Ectodermal cell (in vitro differentiated cells): Measurements from ENCODE around the gene DHRS11.

ENCODE experiments used
- H3K27ac ChIP-seq: 2 replicates; pipeline ENCODE4 v1.7.0; 2013; ENCODE audit warnings: mild to moderate bottlenecking, low read depth, low read length; ENCODE audit not compliant: insufficient read depth, poor library complexity, severe bottlenecking
- H3K27me3 ChIP-seq: 2 replicates; pipeline ENCODE4 v1.7.0; 2013; ENCODE audit warnings: mild to moderate bottlenecking, low read length; ENCODE audit not compliant: insufficient read depth, control insufficient read depth, poor library complexity, severe bottlenecking
- H3K36me3 ChIP-seq: one replicate; pipeline ENCODE4 v1.7.0; 2013; ENCODE audit warnings: low read length; ENCODE audit not compliant: control insufficient read depth, insufficient read depth
- H3K4me1 ChIP-seq: one replicate; pipeline ENCODE4 v1.7.0; 2013; ENCODE audit warnings: low read length; ENCODE audit not compliant: control insufficient read depth, insufficient read depth
- H3K4me3 ChIP-seq: 2 replicates; pipeline ENCODE4 v1.7.0; 2013; ENCODE audit warnings: low read depth, low read length, control low read depth; ENCODE audit not compliant: insufficient read depth
- H3K9me3 ChIP-seq: 2 replicates; pipeline ENCODE4 v1.7.0; 2013; ENCODE audit warnings: mild to moderate bottlenecking, low read length, moderate library complexity; ENCODE audit not compliant: control insufficient read depth
- WGBS, 2 experiments: methylation state at CpG; one replicate each; pipeline ENCODE4 v1.1.7; 2013; ENCODE audit warnings: missing lambda C conversion rate in 2 of 2; 5-methylcytosine and 5-hydroxymethylcytosine counted together

The DHRS11 gene

DNA sequence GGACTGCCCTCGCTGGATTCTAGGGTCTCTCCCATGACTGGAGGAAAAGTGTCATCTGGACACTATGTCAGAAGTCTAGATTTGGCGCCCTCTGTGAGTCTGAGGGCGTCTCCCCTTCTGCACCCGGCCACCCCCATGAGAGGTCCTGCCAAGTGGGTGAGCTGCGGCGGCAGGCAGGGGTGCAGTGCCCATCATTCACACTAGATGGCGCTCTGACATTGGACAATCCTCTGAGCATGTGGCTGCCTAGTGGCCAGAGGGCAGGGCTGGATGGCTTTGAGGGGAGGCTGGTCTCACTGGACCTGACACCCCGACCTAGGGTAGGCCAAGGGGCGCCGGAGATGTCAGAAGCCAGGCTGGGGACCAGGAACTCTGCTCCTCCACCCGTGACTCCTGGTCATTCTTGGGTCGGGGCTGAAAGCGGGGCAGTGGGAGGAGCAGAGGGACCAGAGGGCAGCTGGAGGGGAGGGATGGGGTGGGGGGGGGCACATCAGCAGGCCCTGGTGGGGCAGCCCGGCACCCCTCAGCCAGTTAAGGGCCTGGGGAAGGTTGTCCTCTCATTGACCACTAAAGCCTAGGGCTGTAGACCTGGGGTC, 37.7 kb downstream of the DHRS11 start:
- Histone ChIP-seq H3K27me3 (peaks cover 14% of the 10 kb centered on the region), H3K36me3 (no peaks in the 10 kb centered on the region), H3K4me1 (peaks cover 22% of the 10 kb centered on the region), H3K4me3 (no peak overlapping the region), H3K9me3 (no peaks in the 10 kb centered on the region), H3K27ac (no peak overlapping the region)
- 23 to 25% methylated on average over 14 of the region's 14 CpGs for WGBS, 2 experiments

DNA sequence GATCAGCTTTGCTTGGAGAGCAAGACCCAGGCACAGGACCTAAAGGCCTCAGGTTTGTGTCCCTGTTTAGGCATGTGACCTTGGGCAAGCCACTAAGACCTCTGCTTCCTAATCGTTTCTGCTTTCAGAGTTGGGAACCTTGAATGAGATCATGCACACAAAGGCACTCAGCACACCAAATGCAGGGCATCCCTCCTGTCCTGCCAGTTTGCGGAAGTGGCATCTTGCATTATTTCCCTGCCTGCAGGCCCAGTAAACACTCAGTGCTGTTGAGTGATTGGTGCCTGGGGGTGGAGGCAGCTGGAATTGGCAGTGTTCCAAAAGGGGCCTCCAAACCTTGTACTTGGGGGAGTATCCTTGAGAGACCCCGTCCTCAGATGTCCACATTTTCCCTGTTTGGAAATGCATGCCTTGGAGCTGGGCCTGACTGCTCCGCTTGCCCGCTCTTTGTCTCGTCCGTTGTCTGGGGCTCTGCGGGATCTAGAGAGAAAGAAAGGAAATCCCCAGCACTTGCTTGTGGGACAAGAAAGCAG, 38.4 kb downstream of the DHRS11 start:
- Histone ChIP-seq H3K4me3 (no peak overlapping the region), H3K27me3 (peaks cover 14% of the 10 kb centered on the region), H3K4me1 (peaks cover 22% of the 10 kb centered on the region), H3K36me3 (no peaks in the 10 kb centered on the region), H3K27ac (no peak overlapping the region), H3K9me3 (no peaks in the 10 kb centered on the region)
- 61 to 62% methylated on average over 8 of the region's 8 CpGs for WGBS, 2 experiments

DNA sequence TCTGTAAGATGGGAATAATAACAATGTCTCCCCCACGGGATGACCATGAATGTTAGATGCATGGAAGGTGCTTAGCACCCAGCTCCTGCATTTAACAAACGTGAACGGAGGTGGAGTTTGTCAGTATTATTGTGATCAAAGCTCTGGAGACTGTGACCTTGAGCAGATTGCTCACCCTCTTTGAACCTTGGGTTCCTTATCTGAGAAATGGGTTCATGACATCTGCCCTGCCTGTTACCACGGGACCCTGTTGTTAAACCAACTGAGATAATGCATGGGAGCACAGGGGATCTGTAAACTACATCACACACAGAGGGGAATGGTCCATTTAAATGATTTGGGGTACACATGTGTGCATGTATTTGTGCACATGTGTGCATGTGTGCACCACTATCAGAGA, 39.3 kb downstream of the DHRS11 start:
- H3K27me3 ChIP-seq = peaks cover 14% of the 10 kb centered on the region
- H3K4me3 ChIP-seq = no peak overlapping the region
- no peak overlapping the region for H3K27ac ChIP-seq
- H3K9me3 ChIP-seq = no peaks in the 10 kb centered on the region
- 94 to 95% methylated on average over 4 of the region's 4 CpGs for WGBS, 2 experiments
- peaks cover 22% of the 10 kb centered on the region for H3K4me1 ChIP-seq
- H3K36me3 ChIP-seq = no peaks in the 10 kb centered on the region

DNA sequence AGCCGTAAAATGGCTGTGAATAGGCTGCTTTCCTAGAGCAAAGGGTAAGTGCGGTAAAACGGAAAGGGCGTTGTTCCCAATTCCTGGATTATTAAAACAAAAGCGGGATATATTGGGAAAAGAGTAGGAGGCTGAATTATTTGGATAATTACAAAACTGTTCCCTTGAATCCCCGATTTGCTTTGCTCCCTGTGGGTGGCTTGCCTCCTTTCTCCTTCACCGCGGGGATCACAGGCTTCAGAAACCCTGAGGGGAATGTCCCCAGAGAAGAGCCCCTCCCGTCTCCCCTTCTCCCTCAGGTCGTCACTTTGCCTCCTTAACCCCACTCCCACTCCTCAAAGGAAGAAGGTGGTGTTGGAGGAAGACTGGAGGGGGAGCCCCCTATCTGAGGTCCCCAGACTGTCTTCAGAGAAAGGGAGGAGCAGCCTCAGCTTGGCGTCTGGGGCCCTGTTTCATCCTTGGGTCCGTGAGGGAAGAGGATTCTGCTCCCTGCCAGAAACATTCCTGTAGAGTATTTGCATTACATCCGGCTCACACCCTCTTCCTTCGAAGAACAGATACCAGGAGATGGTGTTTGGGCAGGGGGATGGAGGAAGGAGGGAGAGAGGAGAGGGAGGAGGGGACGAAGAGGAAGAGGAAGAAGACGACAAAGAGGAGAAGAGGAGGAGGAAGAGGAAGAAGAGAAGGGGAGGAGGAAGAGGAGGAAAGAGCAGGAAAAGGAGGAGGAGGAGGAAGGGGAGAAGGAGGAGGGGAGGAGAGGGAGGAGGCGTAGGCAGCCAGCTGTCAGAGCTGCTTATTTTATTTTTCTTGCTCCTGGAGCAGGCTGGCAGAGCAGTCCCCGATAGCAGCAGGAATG, 41.5 kb downstream of the DHRS11 start:
- Histone ChIP-seq H3K4me1 (peaks cover 18% of the 10 kb centered on the region), H3K27ac (no peak overlapping the region), H3K36me3 (no peaks in the 10 kb centered on the region), H3K27me3 (peaks cover 14% of the 10 kb centered on the region), H3K4me3 (peak overlapping the region; percentile 4), H3K9me3 (no peaks in the 10 kb centered on the region)
- 13 to 14% methylated on average over 16 to 17 of the region's 18 CpGs for WGBS, 2 experiments

- H3K27me3 ChIP-seq = peaks cover 68% of the 10 kb centered on the region
- no peaks in the 10 kb centered on the region for H3K36me3 ChIP-seq
- no peak overlapping the region for H3K27ac ChIP-seq
- H3K9me3 ChIP-seq = no peaks in the 10 kb centered on the region
- H3K4me3 ChIP-seq = no peak overlapping the region
- H3K4me1 ChIP-seq = peaks cover 27% of the 10 kb centered on the region
- WGBS, 2 experiments = 95 to 96% methylated on average over 2 of the region's 2 CpGs
Observed at GRCh38 chr17:36640346-36640745, 48.7 kb downstream of the DHRS11 start.

DNA sequence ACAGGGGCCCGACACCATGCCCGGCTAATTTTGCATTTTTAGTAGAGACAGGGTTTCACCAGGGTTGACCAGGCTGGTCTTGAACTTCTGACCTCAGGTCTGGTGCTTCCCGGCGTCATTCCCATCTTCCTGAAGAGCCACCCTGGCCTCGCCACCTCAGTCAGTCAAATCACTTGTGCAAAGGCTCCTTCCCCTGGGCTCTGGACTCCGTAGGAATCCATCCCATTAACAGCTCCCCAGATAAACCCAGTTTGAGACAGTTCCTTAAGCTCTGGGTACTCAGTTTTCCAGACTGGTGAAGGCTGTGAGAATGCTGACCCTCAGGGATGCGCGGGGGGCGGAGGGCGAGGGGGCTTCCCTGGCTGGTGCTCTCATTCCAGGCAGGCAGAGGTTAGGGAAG, 49.2 kb downstream of the DHRS11 start:
- H3K9me3 ChIP-seq = no peaks in the 10 kb centered on the region
- H3K4me3 ChIP-seq = no peak overlapping the region
- H3K27ac ChIP-seq = no peak overlapping the region
- peaks cover 68% of the 10 kb centered on the region for H3K27me3 ChIP-seq
- no peaks in the 10 kb centered on the region for H3K36me3 ChIP-seq
- peaks cover 27% of the 10 kb centered on the region for H3K4me1 ChIP-seq
- 53 to 56% methylated on average over 10 of the region's 10 CpGs for WGBS, 2 experiments

DNA sequence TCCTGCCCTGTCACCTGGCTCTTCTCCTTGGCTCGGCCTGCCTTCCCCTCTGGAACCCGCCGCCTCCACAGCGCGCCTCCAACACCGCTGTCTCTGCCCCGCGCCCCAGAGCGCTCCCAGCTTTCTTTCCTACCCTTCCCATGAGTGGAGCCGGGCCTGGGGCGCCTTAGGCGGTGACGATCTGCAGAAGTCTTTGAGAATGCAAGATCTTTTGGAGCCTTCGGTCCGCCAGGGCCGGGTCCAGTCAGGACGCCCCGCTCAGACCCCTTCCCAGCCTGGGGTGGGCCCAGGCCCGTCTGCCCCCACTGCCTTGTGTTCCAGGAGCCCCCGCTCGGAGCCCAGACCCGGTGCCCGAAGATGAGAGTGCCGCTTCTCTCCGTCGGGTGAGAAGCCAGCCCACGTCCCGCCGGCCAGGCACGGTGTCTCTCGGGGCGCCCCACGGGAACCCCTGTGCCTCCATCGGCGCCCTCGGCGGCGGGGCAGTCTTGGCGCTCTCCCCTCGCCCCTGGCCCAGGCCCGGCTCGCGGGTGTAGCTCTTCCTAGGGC, 49.7 kb downstream of the DHRS11 start:
- no peak overlapping the region for H3K27ac ChIP-seq
- H3K4me3 ChIP-seq = peak overlapping the region; percentile 40
- H3K4me1 ChIP-seq = peaks cover 27% of the 10 kb centered on the region
- peaks cover 68% of the 10 kb centered on the region for H3K27me3 ChIP-seq
- no peaks in the 10 kb centered on the region for H3K9me3 ChIP-seq
- no peaks in the 10 kb centered on the region for H3K36me3 ChIP-seq
- 2% methylated on average over 43 of the region's 43 CpGs for WGBS, 2 experiments

- Histone ChIP-seq H3K4me1 (peaks cover 27% of the 10 kb centered on the region), H3K36me3 (no peaks in the 10 kb centered on the region), H3K9me3 (no peaks in the 10 kb centered on the region), H3K4me3 (peak overlapping the region; percentile 40), H3K27ac (no peak overlapping the region), H3K27me3 (peaks cover 68% of the 10 kb centered on the region)
- 4% methylated on average over 61 to 63 of the region's 64 CpGs for WGBS, 2 experiments
Observed at GRCh38 chr17:36641877-36642845, 50.5 kb downstream of the DHRS11 start.

DNA sequence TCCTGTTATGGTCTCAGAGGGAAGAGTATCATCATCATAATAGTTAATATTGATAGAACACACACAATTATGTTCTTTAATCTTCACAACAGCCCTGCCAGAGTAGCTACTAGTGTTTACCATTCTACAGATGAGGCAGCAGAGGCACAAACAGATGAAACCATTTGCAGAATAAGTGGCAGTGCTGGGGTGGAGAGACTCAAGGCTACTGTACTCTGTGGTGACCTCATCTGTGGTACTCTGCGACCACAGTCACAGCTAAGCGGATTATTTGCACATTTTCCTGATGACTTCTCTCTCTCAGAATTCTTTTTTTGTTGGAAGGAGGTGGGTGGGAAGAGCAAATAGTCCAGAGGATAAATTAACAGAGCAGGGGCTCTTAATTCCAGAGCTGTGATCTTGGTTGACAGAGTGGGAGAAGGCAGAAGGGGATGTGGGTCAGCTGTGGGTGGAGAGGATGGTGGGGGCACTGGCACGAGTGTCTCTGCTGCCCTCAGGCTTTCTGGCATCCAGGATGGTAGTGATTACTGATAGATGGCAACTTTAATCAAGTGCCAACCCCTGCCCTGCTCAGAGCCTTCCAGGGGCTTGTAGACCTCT, 51.5 kb downstream of the DHRS11 start:
- Histone ChIP-seq H3K9me3 (no peaks in the 10 kb centered on the region), H3K36me3 (no peaks in the 10 kb centered on the region), H3K4me3 (no peak overlapping the region), H3K27ac (no peak overlapping the region), H3K27me3 (peaks cover 68% of the 10 kb centered on the region), H3K4me1 (peaks cover 27% of the 10 kb centered on the region)
- 82 to 87% methylated on average over 3 of the region's 3 CpGs for WGBS, 2 experiments
